OCI-LY7 (cell line): ENCODE measurements around the gene AADACL3. TPM values are rescaled to one million over a fixed set of nuclear protein-coding genes. Genes with fewer than 3 reads are reported as not detected.
"Not testable (repeated sequence)": the region's sequence is repeated elsewhere in the genome, so short reads cannot be mapped to it uniquely, and the experiment has no call there.

Experiments used
- BruUV-seq: library from RNA; stranded (reverse); fragments of 400-500 nt; replicated peaks from 2 replicates; lab custom pipeline; 2021; lab: Mats Ljungman, UMichigan
- CTCF ChIA-PET: fragments of 300-600 bp; sonication (Branson Sonifier 250); formaldehyde crosslinking; loops from one replicate; lab custom pipeline; 2022; ENCODE audit warnings: antibody characterized with exemption; ENCODE audit not compliant: unreplicated experiment; lab: Charles Lee
- POLR2A ChIA-PET: fragments of 300-600 bp; sonication (Branson Sonifier 250); formaldehyde crosslinking; loops from one replicate; lab custom pipeline; 2022; ENCODE audit warnings: antibody characterized with exemption; lab: Charles Lee
- DNase-seq: peaks from one replicate; pipeline ENCODE4 v3.0.0-alpha.2; 2015; ENCODE audit warnings: low spot score
- H2AFZ ChIP-seq: fragments of 200-600 bp; sonication (generic), shearing (Covaris generic); 2 replicates; pipeline ENCODE4 v1.6.1; 2014; ENCODE audit warnings: mild to moderate bottlenecking, antibody characterized with exemption, low read length, moderate library complexity
- H3K27ac ChIP-seq: fragments of 200-600 bp; sonication (generic); 2 replicates; pipeline ENCODE4 v1.5.1; 2014; ENCODE audit warnings: mixed run types, low read depth, mild to moderate bottlenecking, moderate library complexity, low read length, inconsistent platforms; ENCODE audit not compliant: poor library complexity, severe bottlenecking
- H3K36me3 ChIP-seq: fragments of 200-600 bp; sonication (generic); 2 replicates; pipeline ENCODE4 v1.6.1; 2014; ENCODE audit warnings: mild to moderate bottlenecking, antibody characterized with exemption, low read length, moderate library complexity, mixed read lengths; ENCODE audit not compliant: insufficient read depth
- H3K4me1 ChIP-seq: fragments of 200-600 bp; sonication (generic); 2 replicates; pipeline ENCODE4 v1.5.1; 2014; ENCODE audit warnings: mild to moderate bottlenecking, low read length; ENCODE audit not compliant: insufficient read depth, poor library complexity, severe bottlenecking
- H3K4me2 ChIP-seq: fragments of 200-600 bp; sonication (generic); 2 replicates; pipeline ENCODE4 v1.6.1; 2014; ENCODE audit warnings: mild to moderate bottlenecking, low read length
- H3K4me3 ChIP-seq: fragments of 200-600 bp; sonication (generic); 2 replicates; pipeline ENCODE4 v1.5.1; 2014; ENCODE audit warnings: mild to moderate bottlenecking, low read depth, low read length; ENCODE audit not compliant: poor library complexity, severe bottlenecking
- H3K79me2 ChIP-seq: fragments of 200-600 bp; sonication (generic); 2 replicates; pipeline ENCODE4 v1.6.1; 2016; ENCODE audit warnings: low read depth, mild to moderate bottlenecking, low read length, moderate library complexity, mixed read lengths; ENCODE audit not compliant: insufficient read depth
- H3K9me2 ChIP-seq: fragments of 200-600 bp; sonication (generic); 2 replicates; pipeline ENCODE4 v1.6.1; 2016; ENCODE audit warnings: mild to moderate bottlenecking, low read length, mixed read lengths; ENCODE audit not compliant: insufficient read depth
- H3K9me3 ChIP-seq: fragments of 200-600 bp; sonication (generic); 2 replicates; pipeline ENCODE4 v1.6.1; 2014; ENCODE audit warnings: mild to moderate bottlenecking, mixed run types, low read length, mixed read lengths
- H4K20me1 ChIP-seq: fragments of 200-600 bp; sonication (generic); 2 replicates; pipeline ENCODE4 v1.6.1; 2014; ENCODE audit warnings: mild to moderate bottlenecking, antibody characterized with exemption, low read length, moderate library complexity, mixed read lengths; ENCODE audit not compliant: insufficient read depth
- CTCF ChIP-seq: fragments of 200-600 bp; sonication (generic); conservative IDR thresholded peaks from 2 replicates; pipeline ENCODE4 v1.5.1; 2014; ENCODE audit warnings: mild to moderate bottlenecking, antibody characterized with exemption, low read length, moderate library complexity, mixed read lengths
- EZH2phosphoT487 ChIP-seq: fragments of 200-600 bp; sonication (generic); IDR thresholded peaks from 2 replicates; pipeline ENCODE4 v1.6.1; 2018; ENCODE audit warnings: low read depth, borderline replicate concordance, mild to moderate bottlenecking, mixed run types, antibody characterized with exemption, low read length, moderate library complexity, mixed read lengths
- intact Hi-C: fragments of 100-400 bp; cut with micrococcal nuclease; formaldehyde crosslinking; loops from one replicate; pipeline ENCODE4 v1.10.0; 2022; ENCODE audit not compliant: unreplicated experiment
- total RNA-seq, 2 experiments: library from RNA; depleted of rRNA in 1 of 2; stranded (reverse); fragments of >200 nt in 1 of 2; shearing (Covaris generic) in 1 of 2; gene quantifications; 2 replicates each; pipeline ENCODE4 v1.2.3, GENCODE V29; 2014 to 2022

Gene AADACL3
- total RNA-seq, 2 experiments from 2014 or later: not detected

DNA sequence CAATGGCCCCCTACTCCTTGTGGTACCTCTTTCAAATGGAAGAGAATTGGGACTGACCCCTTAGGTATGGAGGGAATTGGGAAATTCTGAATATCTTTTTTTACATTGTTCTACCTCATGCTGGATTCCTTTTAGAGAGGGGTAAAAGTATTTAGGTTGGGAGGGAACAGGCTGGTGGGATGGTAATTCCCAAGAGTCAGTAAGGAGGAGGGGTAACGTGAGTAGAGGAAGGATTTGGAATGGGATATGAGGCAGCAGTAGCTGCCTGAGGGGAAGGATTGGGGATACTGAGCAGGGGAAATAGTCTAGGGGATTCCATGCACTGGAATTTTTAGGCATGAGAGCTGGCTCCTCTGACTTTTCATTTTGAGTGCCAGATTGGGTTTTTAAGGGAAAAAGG lies 3.8 kb upstream of the AADACL3 start:
- ChIA-PET POLR2A (no interaction called here), CTCF (no interaction called here)
- Histone ChIP-seq H3K4me3 (no peak overlapping the region), H3K4me2 (no peak overlapping the region), H3K27ac (no peak overlapping the region), H3K9me3 (no peaks in the 10 kb centered on the region), H4K20me1 (no peaks in the 10 kb centered on the region), H3K36me3 (no peaks in the 10 kb centered on the region), H3K9me2 (no peaks in the 10 kb centered on the region), H3K4me1 (no peaks in the 10 kb centered on the region), H2AFZ (no peak overlapping the region), H3K79me2 (no peaks in the 10 kb centered on the region)
- no TSS peak for BruUV-seq
- DNase-seq: no peak
- no peak for TF ChIP-seq CTCF
- no peak for TF ChIP-seq EZH2phosphoT487
- intact Hi-C loops: no loop called here

GRCh38 chr1:12712929-12713328 lies 3.0 kb upstream of the AADACL3 start:
- ChIA-PET POLR2A (no interaction called here), CTCF (no interaction called here)
- no TSS peak for BruUV-seq
- H3K79me2 ChIP-seq: no peaks in the 10 kb centered on the region
- H2AFZ ChIP-seq: no peak overlapping the region
- intact Hi-C loops: no loop called here
- H3K36me3 ChIP-seq: no peaks in the 10 kb centered on the region
- H3K9me3 ChIP-seq: no peaks in the 10 kb centered on the region
- H4K20me1 ChIP-seq: no peaks in the 10 kb centered on the region
- TF ChIP-seq CTCF (no peak), EZH2phosphoT487 (no peak)
- no peak for DNase-seq
- H3K27ac ChIP-seq: no peak overlapping the region
- H3K4me2 ChIP-seq: no peak overlapping the region
- no peaks in the 10 kb centered on the region for H3K4me1 ChIP-seq
- no peak overlapping the region for H3K4me3 ChIP-seq
- H3K9me2 ChIP-seq: no peaks in the 10 kb centered on the region

GRCh38 chr1:12713651-12714050 lies 2.3 kb upstream of the AADACL3 start:
- DNase-seq, H3K9me2 ChIP-seq, H3K79me2 ChIP-seq, H3K4me3 ChIP-seq, H3K4me2 ChIP-seq, H2AFZ ChIP-seq, H3K9me3 ChIP-seq, CTCF ChIA-PET, BruUV-seq, H3K27ac ChIP-seq, POLR2A ChIA-PET, H4K20me1 ChIP-seq, intact Hi-C loops, H3K4me1 ChIP-seq, H3K36me3 ChIP-seq: not testable (repeated sequence)
